Lower lobe of right lung (tissue), 2 donors: Measurements from ENCODE around the gene DMD. TPM values are rescaled to one million over a fixed set of nuclear protein-coding genes. Genes with fewer than 3 reads are reported as not detected.

Experiments
- ATAC-seq, 2 donors: fragments of 200-7000 bp; cut with Tn5 transposase; one replicate each; pipeline ENCODE4 v1.9.1; 2020 to 2022; ENCODE audit warnings: mild to moderate bottlenecking in 2 of 2, moderate library complexity in 2 of 2
- DNase-seq: peaks from one replicate; pipeline ENCODE4 v3.0.0-alpha.2; 2020
- H3K27ac ChIP-seq: fragments of 200-600 bp; one replicate; pipeline ENCODE4 v1.8.0; 2022
- H3K27me3 ChIP-seq: fragments of 200-600 bp; one replicate; pipeline ENCODE4 v1.8.0; 2022; ENCODE audit warnings: low read depth
- H3K36me3 ChIP-seq: fragments of 200-600 bp; one replicate; pipeline ENCODE4 v1.8.0; 2022; ENCODE audit warnings: mild to moderate bottlenecking
- H3K4me1 ChIP-seq: fragments of 200-600 bp; one replicate; pipeline ENCODE4 v1.8.0; 2022
- H3K4me3 ChIP-seq: fragments of 200-600 bp; one replicate; pipeline ENCODE4 v1.8.0; 2022; ENCODE audit warnings: mild to moderate bottlenecking
- H3K9me3 ChIP-seq: fragments of 200-600 bp; one replicate; pipeline ENCODE4 v1.8.0; 2022
- intact Hi-C: fragments of 100-400 bp; cut with DNase I; formaldehyde crosslinking; loops from one replicate; pipeline ENCODE4 v1.11.0; 2022
- total RNA-seq: library from RNA; stranded (reverse); fragmentation: NEBNext Ultra II Directional; extraction: Animal tissue kit (Norgen Biotek cat#: 25700); gene quantifications from one replicate; pipeline ENCODE4 v1.2.1, GENCODE V29; 2021
- TF ChIP-seq, protein P1 (sequence below): fragments of 200-600 bp; IDR thresholded peaks from one replicate; pipeline ENCODE4 v1.8.0; 2022; ENCODE audit warnings: antibody characterized with exemption, mild to moderate bottlenecking
- donor health status: DM: no; HTN: yes; CAD: no; lungs with severe emphysema.

The DMD gene
- total RNA-seq, 1 donor from 2014 or later = 29.4 TPM

DNA sequence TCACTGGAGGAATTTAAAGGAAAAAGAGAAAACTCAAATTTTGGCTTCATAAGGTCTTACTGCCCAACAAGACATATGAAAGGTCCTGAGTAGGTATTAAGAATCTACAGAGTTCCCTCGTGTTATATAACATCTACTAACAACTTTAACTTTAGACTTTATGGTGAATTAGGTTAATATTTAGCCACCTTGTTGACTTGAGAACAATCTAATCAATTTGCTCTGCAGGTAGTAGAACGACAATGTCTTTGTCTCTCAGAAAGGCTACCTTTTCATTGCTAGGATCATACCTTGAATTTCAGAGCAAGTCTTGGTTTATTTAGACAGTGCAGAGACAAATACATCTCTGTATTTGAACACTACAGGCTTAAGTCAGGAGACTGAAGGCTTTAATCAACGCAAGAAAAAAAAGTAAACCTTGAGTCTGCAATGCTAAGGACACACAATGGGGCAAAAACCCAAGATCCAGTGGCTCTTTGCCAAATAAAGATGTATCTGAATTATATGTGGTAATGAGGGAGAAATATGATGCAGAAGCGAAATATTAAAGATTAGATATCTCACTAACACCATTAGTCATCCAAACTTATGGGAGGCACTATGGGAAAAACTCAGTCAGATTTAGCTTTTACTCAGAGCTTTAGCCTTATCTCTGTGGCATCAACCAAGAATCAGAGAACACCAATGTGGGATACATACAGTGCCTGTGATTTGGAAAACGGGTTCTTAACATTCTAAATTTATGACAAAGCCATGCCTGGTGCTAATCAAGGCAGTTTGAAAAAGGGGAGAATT, 2045.9 kb downstream of the DMD start:
- no peak for DNase-seq
- H3K27me3 ChIP-seq = no peaks in the 10 kb centered on the region
- TF ChIP-seq, protein P1, sequence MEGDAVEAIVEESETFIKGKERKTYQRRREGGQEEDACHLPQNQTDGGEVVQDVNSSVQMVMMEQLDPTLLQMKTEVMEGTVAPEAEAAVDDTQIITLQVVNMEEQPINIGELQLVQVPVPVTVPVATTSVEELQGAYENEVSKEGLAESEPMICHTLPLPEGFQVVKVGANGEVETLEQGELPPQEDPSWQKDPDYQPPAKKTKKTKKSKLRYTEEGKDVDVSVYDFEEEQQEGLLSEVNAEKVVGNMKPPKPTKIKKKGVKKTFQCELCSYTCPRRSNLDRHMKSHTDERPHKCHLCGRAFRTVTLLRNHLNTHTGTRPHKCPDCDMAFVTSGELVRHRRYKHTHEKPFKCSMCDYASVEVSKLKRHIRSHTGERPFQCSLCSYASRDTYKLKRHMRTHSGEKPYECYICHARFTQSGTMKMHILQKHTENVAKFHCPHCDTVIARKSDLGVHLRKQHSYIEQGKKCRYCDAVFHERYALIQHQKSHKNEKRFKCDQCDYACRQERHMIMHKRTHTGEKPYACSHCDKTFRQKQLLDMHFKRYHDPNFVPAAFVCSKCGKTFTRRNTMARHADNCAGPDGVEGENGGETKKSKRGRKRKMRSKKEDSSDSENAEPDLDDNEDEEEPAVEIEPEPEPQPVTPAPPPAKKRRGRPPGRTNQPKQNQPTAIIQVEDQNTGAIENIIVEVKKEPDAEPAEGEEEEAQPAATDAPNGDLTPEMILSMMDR = no peak

DNA sequence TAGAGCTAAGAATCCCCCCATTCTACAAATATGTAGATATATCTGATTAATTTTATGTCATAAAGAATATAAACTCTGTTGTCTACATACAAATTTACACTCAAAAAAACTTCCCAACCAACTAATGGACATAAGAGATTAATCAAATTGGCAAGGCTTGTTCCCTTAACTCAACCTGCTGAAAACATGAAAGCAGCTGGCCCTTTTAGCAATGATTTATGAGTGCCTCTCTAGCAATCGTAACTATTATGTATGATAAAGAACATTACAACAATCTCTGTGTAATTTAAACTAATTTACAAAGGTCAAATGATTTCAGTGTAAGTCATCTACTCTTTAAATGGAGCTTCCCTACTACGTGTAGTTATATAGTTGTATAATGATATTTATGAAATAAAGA, 2056.4 kb downstream of the DMD start:
- DNase-seq = no peak
- intact Hi-C loops = no loop called here
- no peaks in the 10 kb centered on the region for H3K4me1 ChIP-seq
- TF ChIP-seq, protein P1 = no peak
- no peak overlapping the region for H3K4me3 ChIP-seq
- no peak overlapping the region for H3K27ac ChIP-seq
- H3K36me3 ChIP-seq = no peaks in the 10 kb centered on the region
- H3K9me3 ChIP-seq = no peaks in the 10 kb centered on the region
- ATAC-seq = no peak
- no peaks in the 10 kb centered on the region for H3K27me3 ChIP-seq

More for the DNA sequence above, 2045.9 kb downstream of the DMD start:
- Histone ChIP-seq H3K27ac (no peak overlapping the region), H3K4me3 (no peak overlapping the region), H3K9me3 (no peaks in the 10 kb centered on the region), H3K36me3 (no peaks in the 10 kb centered on the region), H3K4me1 (no peaks in the 10 kb centered on the region)
- intact Hi-C loops = no loop called here
- ATAC-seq = no peak

DNA sequence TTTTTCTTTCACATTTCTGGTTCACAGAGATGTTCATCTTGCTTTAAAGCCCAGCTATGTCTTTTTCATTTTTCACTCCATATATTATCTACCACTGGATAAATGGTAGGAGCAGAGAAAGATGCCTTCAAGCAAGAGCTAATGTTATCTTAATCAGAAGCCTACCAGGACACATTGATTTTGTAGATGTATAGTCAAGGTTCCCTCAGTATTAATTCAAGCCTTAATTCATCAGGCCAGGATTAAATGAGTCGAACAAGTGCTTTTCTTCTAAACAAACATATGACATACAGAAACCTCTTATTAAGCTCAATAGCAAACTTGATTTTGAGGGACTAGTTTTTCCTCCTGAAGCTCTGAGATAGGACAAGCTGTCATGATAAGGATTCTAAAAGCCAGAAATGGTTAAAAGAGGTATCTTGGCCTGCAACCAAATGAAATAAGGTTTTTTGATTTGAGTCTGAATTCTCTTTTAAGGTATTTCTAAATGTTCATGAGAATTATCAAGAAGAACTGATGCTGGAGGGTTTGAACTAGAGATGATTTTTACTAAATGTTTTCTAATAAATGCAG, 2057.8 kb downstream of the DMD start:
- intact Hi-C loops = no loop called here
- H3K9me3 ChIP-seq = no peaks in the 10 kb centered on the region
- H3K27ac ChIP-seq = no peak overlapping the region
- no peak overlapping the region for H3K4me3 ChIP-seq
- no peak for DNase-seq
- no peaks in the 10 kb centered on the region for H3K27me3 ChIP-seq
- TF ChIP-seq, protein P1 = no peak
- no peaks in the 10 kb centered on the region for H3K4me1 ChIP-seq
- no peak for ATAC-seq
- H3K36me3 ChIP-seq = no peaks in the 10 kb centered on the region

DNA sequence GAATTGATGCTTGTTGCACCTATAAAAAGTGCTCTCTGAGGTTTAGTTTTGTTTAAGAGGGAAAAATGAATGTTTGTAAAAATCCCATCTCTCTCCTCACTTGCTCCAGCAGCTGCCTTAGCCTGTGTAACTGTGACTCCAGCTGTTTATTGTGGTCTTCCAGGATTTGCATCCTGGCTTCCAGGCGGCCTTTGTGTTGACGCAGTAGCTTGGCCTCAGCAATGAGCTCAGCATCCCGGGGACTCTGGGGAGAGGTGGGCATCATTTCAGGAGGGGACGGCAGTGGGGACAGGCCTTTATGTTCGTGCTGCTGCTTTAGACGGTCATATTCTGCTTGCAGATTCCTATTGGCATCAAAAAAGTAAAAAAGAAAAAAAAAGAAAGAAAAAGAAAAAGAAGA, 2064.2 kb downstream of the DMD start:
- ATAC-seq (no peak), DNase-seq (no peak)
- no peak overlapping the region for H3K27ac ChIP-seq
- no peaks in the 10 kb centered on the region for H3K27me3 ChIP-seq
- H3K4me1 ChIP-seq = no peaks in the 10 kb centered on the region
- no peaks in the 10 kb centered on the region for H3K9me3 ChIP-seq
- H3K4me3 ChIP-seq = no peak overlapping the region
- intact Hi-C loops = no loop called here
- H3K36me3 ChIP-seq = no peaks in the 10 kb centered on the region
- TF ChIP-seq, protein P1 = no peak

DNA sequence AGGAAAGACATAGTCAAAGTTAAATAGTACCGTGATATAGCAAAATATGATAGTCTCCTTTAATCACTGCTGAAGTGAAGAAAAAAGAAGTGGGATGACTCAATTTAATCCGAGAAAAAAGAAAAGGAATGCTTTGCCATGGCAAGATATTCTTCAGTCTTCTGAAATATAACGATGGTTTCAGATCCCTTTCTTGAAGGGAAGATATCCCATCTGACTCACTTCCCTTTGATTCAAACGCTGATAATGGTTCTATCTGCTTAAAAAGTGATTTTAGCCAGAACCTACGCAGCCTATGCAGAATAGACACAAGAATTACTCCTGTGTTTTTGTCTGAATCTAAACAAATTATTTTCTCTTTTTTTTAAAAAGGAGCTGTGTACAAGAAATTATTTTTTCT, 2071.4 kb downstream of the DMD start:
- Histone ChIP-seq H3K4me3 (no peak overlapping the region), H3K27me3 (no peaks in the 10 kb centered on the region), H3K27ac (no peak overlapping the region), H3K9me3 (no peaks in the 10 kb centered on the region), H3K36me3 (no peaks in the 10 kb centered on the region), H3K4me1 (no peaks in the 10 kb centered on the region)
- TF ChIP-seq, protein P1 = no peak
- intact Hi-C loops = no loop called here
- no peak for DNase-seq
- ATAC-seq = no peak
